CD4-positive, alpha-beta T cell treated with Interleukin-6 for 4 hours (primary cell): Measurements from ENCODE around the gene JMJD1C.
"Not testable (repeated sequence)": the region's sequence is repeated elsewhere in the genome, so short reads cannot be mapped to it uniquely, and the experiment has no call there.

Source experiments
- DNase-seq: peaks from one replicate; pipeline ENCODE4 v3.0.0-alpha.2; 2020; ENCODE audit warnings: mixed read lengths

The JMJD1C gene

DNA sequence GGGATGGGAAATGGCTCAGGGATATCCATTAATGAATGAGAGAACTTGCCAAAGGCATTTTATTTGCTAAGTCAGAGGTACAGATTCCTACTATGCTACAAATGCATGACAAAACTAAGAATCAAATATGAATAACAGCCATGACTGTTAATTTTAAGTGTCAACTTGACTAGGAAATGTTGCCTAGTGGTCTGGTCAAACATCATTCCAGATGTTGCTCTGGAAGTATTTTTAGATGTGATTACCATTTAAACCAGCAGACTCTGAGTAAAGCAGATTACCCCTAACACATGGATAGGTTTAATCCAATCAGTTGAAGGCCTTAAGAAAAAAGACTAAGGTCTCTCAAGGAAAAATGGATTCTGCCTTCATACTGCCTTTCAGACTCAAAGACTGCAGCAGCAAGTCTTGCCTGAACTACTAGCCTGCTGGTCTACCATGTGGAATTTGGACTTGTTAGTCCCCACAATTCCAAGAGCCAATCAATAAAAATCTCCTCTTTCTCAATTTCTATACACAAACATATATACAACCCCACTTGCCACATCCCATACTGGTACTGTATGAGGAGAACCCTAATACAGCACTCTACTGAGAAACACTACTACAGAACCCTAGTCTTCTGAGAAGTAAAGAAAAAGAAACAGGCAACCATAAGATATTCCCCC lies 213.5 kb downstream of the JMJD1C start:
- no peak for DNase-seq

- DNase-seq, result no peak
These were observed 215.7 kb downstream of the JMJD1C start for GRCh38 chr10:63250032-63250431.

DNA sequence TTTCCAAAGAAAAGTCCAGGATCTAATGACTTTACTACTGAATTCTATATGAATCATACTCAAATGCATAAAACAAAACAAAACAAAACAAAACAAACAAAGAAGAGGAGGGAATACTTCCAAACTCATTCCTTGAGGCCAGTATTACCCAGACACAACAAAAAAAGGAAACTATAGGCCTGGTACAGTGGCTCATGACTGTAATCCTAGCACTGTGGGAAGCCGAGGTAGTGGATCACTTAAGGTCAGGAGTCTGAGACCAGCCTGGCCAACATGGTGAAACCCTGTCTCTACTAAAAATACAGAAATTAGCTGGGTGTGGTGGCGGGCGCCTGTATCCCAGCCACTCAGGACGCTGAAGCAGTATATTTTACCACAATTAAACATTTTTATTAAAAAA lies 218.0 kb downstream of the JMJD1C start:
- DNase-seq, result no peak

GRCh38 chr10:63246356-63246755 lies 219.4 kb downstream of the JMJD1C start:
- DNase-seq, result no peak

DNA sequence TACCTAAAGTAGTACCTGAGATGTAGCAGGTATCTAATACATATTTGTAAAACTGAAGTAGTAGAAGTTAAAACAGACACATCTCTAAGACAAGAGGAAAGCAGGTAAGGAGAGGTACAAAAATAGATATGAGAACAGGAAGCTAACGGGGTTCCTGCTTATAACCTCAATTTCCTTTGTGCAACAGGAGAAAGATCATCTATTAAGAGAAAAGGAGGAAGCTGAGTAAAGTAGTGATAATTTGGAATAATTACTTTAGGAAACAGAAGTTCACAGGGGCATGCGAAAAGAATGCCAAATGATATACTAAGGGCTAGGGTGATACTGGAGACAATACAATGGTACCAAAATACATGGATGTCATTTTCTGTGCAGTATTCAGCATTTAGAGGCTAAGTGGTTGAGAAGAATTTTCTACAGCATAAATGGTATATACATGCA lies 223.9 kb downstream of the JMJD1C start:
- no peak for DNase-seq

GRCh38 chr10:63240807-63241206 lies 225.0 kb downstream of the JMJD1C start:
- no peak for DNase-seq

GRCh38 chr10:63238501-63238900 lies 227.3 kb downstream of the JMJD1C start:
- DNase-seq, result no peak

- DNase-seq, result no peak
These were observed 228.4 kb downstream of the JMJD1C start for GRCh38 chr10:63237396-63237795.

- DNase-seq, result peak; percentile 17
These were observed 229.5 kb downstream of the JMJD1C start for GRCh38 chr10:63236113-63236935.

GRCh38 chr10:63235136-63235535 lies 230.6 kb downstream of the JMJD1C start:
- DNase-seq, result not testable (repeated sequence)

DNA sequence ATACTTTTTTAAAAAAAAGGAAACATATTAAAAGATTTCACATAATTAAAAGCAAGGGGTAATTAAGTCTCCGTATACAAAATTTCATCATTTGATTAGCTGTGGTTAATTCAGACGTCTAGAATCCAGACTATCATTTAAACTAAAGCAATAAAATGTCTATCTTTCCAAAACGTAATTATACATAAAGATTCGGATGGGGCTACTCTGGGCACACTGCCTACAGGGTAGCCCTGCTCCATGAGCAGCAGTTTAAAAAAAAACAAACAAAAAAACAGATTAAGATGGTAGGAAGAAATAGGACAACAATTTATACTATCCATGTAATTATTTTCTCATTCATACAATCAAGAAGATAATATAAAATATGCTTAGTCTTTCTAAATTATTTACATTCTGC lies 236.6 kb downstream of the JMJD1C start:
- DNase-seq, result no peak

- DNase-seq, result no peak
These were observed 237.5 kb downstream of the JMJD1C start for GRCh38 chr10:63228237-63228636.

GRCh38 chr10:63227207-63227895 lies 238.4 kb downstream of the JMJD1C start:
- DNase-seq, result no peak

DNA sequence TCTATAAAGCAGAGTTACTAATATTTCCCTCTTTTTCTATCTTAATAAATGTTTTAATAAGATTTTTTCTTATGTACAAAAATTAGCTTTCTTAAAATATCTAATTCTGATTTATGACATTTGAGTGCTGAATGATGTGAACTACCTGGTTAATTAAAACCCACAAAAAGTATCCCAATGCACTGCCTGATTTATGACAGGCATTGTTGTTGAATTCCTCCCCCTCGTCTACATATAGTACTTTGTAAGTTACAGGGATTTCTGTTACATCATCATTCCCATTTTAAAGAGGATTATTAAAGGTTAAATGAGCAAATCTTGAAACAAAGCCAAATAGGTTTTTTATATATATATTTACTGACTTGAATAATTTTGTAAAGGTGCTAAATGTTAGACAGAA lies 241.5 kb downstream of the JMJD1C start:
- DNase-seq, result no peak

- no peak for DNase-seq
These were observed 243.8 kb downstream of the JMJD1C start for GRCh38 chr10:63221950-63222349.

- no peak for DNase-seq
These were observed 246.0 kb downstream of the JMJD1C start for GRCh38 chr10:63219749-63220148.

GRCh38 chr10:63217120-63217605 lies 248.6 kb downstream of the JMJD1C start:
- peak; percentile 35 for DNase-seq

DNA sequence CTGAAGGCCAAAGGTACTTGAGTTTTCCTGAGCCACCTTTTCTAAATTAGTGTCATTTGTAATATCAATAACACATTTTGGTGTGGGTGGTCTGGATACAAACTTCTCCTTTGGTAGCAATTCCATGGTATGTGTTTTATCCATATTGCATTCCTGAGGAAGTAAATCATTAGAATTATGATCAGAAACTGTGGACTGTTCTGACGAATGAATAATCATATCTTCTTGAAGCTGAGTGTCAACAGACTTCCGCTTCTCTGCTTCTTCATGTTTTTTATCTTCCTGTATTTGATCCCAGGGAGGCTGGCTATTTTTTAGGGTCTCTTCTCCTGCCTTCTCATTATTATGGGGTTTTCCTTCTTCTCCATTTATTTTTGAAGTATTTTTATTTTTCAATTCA lies 251.2 kb downstream of the JMJD1C start:
- DNase-seq, result no peak

DNA sequence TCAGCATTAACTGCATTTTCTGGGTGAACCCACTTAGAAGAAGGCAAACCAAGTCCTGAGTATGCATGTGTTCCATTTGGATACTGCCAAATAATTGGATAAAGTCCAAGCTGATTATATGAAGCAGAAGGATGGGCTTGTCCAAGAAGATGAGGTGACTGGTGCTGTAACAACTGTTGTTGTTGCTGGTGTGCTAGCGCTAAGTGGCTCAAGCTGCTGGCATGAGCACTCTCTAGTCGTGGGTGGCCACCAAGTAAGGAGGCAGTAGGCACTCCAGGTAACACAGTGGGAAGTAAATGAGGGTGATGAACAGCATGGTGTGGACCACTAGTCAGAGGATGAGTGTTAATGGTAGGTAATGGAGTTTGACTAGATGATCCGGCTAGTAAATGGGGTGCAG lies 252.3 kb downstream of the JMJD1C start:
- no peak for DNase-seq

DNA sequence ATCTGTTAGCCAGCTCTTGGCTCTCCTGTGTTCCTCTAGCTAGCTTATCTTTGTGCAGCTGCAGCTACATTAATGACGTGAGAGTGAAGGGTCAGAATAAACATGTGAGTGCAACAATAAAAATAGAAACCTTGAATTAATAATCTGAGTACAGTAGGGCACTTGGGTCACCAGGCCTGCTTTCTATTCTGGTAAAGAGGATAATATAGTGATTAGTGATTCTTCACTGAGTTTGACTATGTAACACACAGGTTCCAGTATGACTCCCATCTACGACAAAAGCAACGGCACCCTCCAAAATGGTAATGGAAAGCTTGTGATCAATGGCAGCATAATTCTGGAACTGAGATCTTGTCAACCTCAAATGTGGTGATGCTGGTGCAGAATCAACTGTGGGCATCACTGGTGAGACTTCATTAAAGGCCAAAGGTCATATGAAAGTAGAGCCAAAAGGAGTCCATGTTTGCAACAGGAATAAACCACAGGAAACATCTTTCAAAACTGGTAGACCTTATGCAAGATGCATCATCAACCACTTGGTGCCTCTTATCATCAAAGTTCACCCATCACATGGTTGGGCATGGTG lies 255.1 kb downstream of the JMJD1C start:
- DNase-seq, result no peak

GRCh38 chr10:63209705-63210104 lies 256.1 kb downstream of the JMJD1C start:
- no peak for DNase-seq

DNA sequence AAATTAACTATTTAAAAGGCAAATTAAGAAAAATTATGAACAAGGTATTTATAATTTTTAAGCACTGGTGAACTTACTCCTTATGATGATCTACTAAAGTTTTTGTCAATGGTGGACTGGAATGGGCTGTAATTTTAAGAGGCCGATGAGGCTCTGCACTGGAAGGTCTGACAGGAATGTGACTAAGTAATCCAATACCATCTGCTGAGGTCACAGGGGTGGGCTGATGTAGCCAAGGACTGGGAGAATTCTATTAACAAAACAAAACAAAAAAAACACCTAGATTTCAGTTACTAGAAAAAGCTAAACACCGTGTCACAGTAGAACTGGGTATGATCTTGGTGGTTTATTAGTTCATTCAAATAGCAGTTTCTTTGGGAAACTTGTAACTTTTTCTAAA lies 256.8 kb downstream of the JMJD1C start:
- DNase-seq, result no peak
